ENCODE measurements around the gene FAM241A. TPM values are rescaled to one million over a fixed set of nuclear protein-coding genes. Genes with fewer than 3 reads are reported as not detected.

FAM241A gene
- total RNA-seq, 1 donor from 2014 or later = 2.4 TPM

DNA sequence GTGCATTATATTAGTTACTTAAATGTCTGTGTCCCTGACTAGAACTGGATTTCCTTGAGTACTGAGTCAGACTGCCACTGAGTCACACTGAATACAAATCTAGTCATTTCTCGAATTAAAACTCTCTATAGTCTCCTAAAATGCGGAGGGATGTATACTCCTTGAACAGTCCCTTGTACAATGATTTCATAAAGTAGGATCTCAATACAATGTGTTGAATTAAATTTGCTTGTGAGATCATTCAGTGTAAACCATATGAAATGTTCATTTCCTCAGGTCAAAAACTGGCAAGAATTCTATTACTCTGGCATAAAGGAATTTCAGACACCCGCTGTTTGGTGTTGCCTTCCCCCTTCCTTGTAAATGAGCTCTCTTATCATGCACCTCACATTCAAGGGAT is 17.5 kb upstream of the FAM241A start:
- TF ChIP-seq, protein P1, sequence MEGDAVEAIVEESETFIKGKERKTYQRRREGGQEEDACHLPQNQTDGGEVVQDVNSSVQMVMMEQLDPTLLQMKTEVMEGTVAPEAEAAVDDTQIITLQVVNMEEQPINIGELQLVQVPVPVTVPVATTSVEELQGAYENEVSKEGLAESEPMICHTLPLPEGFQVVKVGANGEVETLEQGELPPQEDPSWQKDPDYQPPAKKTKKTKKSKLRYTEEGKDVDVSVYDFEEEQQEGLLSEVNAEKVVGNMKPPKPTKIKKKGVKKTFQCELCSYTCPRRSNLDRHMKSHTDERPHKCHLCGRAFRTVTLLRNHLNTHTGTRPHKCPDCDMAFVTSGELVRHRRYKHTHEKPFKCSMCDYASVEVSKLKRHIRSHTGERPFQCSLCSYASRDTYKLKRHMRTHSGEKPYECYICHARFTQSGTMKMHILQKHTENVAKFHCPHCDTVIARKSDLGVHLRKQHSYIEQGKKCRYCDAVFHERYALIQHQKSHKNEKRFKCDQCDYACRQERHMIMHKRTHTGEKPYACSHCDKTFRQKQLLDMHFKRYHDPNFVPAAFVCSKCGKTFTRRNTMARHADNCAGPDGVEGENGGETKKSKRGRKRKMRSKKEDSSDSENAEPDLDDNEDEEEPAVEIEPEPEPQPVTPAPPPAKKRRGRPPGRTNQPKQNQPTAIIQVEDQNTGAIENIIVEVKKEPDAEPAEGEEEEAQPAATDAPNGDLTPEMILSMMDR (IDR thresholded peaks at IDR 0.05; ENCODE audit: insufficient read depth, low read length, severe bottlenecking) = no peak
- DNase-seq (ENCODE audit: low read depth) = peak; percentile 80
- Histone ChIP-seq H3K4me3 (ENCODE audit: low read depth, low read length) (no peak overlapping the region), H3K36me3 (ENCODE audit: control insufficient read depth, insufficient read depth, low read length) (no peaks in the 10 kb centered on the region), H3K27me3 (ENCODE audit: control insufficient read depth, insufficient read depth, low read length) (no peaks in the 10 kb centered on the region)
- FAIRE-seq = no peak

DNA sequence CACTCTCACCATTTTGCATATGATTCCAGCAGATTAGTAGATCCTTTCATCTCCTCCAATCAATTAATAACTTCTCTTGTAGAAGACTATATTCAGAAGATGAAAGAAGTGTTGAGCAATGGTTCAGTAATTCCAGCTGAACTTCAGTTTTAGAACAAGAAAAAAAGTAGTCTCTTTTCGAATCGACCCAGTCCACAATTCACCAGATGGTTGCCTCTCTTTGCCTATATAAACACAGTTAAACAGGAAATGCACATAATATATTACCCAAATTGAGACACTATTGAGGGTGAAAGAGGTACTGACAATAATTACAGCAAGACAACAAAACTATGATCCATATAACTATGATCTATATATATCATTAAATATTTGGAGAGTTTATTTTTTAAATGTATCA is 16.8 kb upstream of the FAM241A start:
- Histone ChIP-seq H3K27me3 (ENCODE audit: control insufficient read depth, insufficient read depth, low read length) (no peaks in the 10 kb centered on the region), H3K4me3 (ENCODE audit: low read depth, low read length) (no peak overlapping the region), H3K36me3 (ENCODE audit: control insufficient read depth, insufficient read depth, low read length) (no peaks in the 10 kb centered on the region)
- TF ChIP-seq, protein P1 (IDR thresholded peaks at IDR 0.05; ENCODE audit: insufficient read depth, low read length, severe bottlenecking) = no peak
- FAIRE-seq = no peak
- DNase-seq (ENCODE audit: low read depth) = no peak

DNA sequence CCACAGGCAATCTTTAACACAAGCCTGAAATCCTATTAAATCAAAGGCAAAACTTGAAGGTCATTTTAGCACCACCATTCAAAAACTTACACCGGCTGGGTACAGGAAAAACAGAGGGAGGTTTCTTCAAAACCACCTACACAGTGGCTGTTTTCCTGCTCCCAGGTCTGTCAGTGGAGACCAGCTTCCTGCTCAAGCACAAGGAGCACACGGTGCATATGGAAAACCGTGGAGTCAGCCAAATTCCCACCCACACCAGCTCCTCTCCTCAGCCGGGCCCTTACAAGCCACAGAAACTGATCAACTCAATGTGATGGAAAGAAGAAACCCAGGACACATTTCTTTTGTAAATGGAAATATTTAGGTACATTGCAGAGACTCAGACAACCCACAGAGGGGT is 14.3 kb upstream of the FAM241A start:
- no peak for FAIRE-seq
- Histone ChIP-seq H3K27me3 (ENCODE audit: control insufficient read depth, insufficient read depth, low read length) (no peaks in the 10 kb centered on the region), H3K36me3 (ENCODE audit: control insufficient read depth, insufficient read depth, low read length) (no peaks in the 10 kb centered on the region), H3K4me3 (ENCODE audit: low read depth, low read length) (no peak overlapping the region)
- TF ChIP-seq, protein P1 (IDR thresholded peaks at IDR 0.05; ENCODE audit: insufficient read depth, low read length, severe bottlenecking) = no peak
- peak; percentile 14 for DNase-seq (ENCODE audit: low read depth)

DNA sequence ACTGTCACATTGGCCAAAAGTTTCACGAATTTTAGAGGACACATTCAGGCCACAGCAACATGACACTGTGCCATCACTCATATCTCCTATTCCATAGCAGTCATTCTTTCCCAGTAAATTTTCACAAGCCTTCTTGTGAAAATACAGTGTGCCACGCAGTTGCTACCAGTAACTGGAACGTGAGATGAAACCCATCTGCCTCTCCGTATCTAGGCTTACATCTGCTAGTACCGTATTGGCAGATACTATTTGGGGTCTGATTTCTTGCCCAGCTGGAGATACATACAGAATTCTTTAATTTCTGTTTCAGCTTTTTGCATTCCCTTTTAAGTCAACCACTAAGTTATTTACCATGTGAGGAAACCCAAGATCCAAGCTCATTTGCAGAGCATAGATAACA is 8.7 kb upstream of the FAM241A start:
- DNase-seq (ENCODE audit: low read depth) (no peak), FAIRE-seq (no peak)
- Histone ChIP-seq H3K27me3 (ENCODE audit: control insufficient read depth, insufficient read depth, low read length) (no peaks in the 10 kb centered on the region), H3K36me3 (ENCODE audit: control insufficient read depth, insufficient read depth, low read length) (no peaks in the 10 kb centered on the region), H3K4me3 (ENCODE audit: low read depth, low read length) (no peak overlapping the region)
- TF ChIP-seq, protein P1 (IDR thresholded peaks at IDR 0.05; ENCODE audit: insufficient read depth, low read length, severe bottlenecking) = no peak

DNA sequence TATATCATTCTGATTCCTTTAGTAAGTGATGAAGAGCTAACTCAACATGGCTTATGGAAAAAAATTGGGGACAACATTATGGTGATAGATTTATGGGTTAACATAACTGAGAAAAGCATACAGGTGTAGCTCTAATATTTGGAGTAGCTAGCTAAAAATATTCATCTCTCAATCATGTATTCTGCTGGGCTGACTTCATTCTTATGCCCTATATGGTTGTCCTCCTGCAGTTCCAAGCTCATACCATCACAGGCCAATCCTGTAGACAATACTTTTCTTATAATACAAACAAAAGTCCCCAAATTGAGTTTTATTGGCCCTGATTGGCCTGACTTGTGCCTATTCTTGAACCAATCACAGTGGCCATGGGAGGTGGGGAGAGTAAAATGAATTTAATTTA is 6.7 kb upstream of the FAM241A start:
- Histone ChIP-seq H3K4me3 (ENCODE audit: low read depth, low read length) (no peak overlapping the region), H3K36me3 (ENCODE audit: control insufficient read depth, insufficient read depth, low read length) (no peaks in the 10 kb centered on the region), H3K27me3 (ENCODE audit: control insufficient read depth, insufficient read depth, low read length) (no peaks in the 10 kb centered on the region)
- TF ChIP-seq, protein P1 (IDR thresholded peaks at IDR 0.05; ENCODE audit: insufficient read depth, low read length, severe bottlenecking) = no peak
- FAIRE-seq = no peak
- DNase-seq (ENCODE audit: low read depth) = no peak

DNA sequence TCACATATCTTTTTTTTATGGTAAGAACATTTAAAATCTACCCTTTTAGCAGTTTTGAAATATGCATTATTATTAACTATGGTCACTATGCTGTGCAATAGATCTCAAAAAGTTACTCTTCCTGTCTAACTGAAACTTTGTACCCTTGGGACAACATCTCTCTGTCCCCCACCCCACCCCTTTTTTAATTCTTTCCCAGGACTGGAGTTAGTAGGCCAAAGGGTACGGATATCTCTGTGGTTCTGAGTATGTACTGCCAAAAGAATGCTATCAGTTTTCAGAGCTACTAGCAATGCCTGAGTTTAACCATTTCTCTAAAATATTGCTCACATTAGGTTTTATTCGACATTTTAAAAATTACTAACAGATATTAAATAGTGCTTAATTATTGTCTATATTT is 4.7 kb upstream of the FAM241A start:
- no peak for FAIRE-seq
- H3K36me3 ChIP-seq (ENCODE audit: control insufficient read depth, insufficient read depth, low read length) = no peaks in the 10 kb centered on the region

More for the DNA sequence above, 4.7 kb upstream of the FAM241A start:
- Histone ChIP-seq H3K4me3 (ENCODE audit: low read depth, low read length) (no peak overlapping the region), H3K27me3 (ENCODE audit: control insufficient read depth, insufficient read depth, low read length) (no peaks in the 10 kb centered on the region)
- TF ChIP-seq, protein P1 (IDR thresholded peaks at IDR 0.05; ENCODE audit: insufficient read depth, low read length, severe bottlenecking) = no peak
- no peak for DNase-seq (ENCODE audit: low read depth)
